Stimulated activated CD8-positive, alpha-beta memory T cell treated with anti-CD3 and anti-CD28 coated beads, Interleukin-7, amount 100 ng/mL, for 24 hours (primary cell): ENCODE measurements around the gene KRTAP22-1.

Experiments
- DNase-seq: peaks from one replicate; pipeline ENCODE4 v3.0.0-alpha.2; 2020; ENCODE audit warnings: low read depth

KRTAP22-1 gene

DNA sequence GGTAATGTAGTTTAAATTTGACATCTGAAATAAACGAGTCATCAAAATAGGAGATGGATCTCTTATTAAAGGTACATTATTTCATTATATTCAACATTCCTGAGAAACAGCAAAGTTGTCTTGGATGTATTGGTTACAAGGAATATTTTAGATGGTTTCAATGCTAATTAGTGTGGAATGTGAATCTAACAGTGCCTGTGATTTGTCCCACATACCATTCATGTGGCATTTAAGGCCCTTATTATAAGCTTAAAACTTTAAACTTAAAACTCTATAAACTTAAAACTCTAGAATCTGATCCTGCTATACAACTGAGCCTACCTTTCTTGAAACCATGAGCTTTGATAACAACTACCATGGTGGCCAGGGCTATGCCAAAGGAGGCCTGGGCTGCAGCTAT lies at the start of gene KRTAP22-1:
Gene KRTAP22-1 (plus strand): TSS at position 301 of the 400 bp plus-strand sequence.
- DNase-seq = no peak

DNA sequence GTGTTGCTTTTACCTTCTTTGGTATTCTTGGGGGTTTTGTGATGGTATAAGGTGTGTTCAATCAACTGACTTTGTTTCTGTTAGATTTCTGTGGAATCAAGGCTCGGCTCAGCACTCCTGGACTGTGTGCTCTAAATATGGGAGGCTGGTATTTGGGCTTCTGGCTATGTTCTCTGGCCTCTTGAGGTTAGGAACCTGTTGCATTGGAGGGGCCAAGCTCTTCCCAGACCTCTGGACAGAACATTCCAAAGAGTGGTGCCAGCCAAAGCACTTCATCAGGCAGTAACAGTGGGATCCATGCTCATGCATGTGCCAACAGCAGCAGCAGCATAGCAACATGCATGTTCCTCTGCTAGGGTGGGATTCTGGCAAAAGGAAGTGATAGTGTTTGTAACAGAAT lies 48.1 kb upstream of the KRTAP22-1 start:
- DNase-seq = no peak

DNA sequence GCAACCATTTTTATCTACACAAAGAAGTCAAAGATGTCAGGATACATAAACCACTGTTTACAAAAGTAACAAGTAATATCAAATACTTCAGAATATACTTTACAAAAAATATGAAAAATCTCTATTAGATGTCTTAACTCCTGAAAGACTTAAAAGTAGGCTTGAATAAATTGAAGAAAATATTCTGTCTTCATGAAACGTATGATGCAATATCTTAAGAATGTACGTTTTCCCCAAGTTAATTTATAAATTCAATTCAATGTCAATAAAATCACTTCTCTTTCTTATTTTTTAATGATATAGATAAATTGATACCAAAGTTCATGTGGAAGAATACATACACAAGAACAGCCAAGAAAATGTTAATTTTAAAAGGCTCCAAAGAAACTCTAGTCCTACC lies 45.8 kb upstream of the KRTAP22-1 start:
- no peak for DNase-seq

DNA sequence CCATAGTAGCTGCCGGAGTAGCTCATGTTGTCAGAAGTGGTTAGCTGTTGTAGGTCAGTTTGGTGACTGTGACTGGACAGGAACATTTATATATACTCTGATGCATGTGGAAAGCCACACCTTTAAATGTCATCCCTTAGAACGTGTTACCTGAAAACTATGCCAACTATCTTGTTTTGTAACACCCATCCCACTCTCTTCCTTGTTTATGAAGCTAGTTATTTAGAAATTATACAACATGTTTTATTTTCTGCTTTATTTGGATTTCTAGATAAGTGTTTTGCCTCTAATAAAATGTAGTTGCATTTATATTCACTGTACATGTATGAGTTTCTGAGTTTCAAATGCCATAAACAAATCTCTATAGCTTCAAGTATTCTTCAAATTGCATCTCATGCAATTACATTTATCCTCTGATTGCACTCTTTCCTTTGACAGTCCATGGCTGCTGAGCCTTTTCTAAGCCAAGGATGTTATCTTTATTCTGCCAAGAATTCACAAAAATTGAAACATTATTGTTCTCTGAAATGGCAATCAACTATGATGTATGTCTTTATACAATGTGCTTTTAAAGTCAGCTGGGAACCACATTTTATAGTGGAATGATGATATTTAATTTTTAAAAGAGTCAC lies 39.5 kb upstream of the KRTAP22-1 start, which contains the start of gene KRTAP19-7:
Gene KRTAP19-7 (minus strand): TSS at position 51 of the 632 bp plus-strand sequence. CDS start 25 bp downstream, at position 26.
- no peak for DNase-seq

DNA sequence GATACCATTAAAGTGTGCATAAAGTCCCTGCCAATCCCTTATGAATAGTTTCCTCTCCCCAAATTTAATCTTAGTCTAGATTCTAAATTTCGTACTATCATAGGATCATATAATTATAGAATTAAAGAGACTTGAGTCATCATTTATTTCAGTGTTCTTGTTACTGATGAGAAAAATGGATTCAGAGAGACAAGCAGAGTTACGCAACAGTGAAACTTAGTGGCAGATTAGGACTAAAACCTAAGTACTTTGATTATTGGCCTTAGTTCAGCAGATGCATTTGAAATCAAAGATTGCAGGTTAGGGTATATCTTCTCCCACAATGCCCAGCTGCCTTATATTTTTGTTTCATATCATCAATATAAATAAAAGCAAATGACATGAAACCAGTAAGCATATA lies 38.9 kb upstream of the KRTAP22-1 start:
- DNase-seq = no peak

DNA sequence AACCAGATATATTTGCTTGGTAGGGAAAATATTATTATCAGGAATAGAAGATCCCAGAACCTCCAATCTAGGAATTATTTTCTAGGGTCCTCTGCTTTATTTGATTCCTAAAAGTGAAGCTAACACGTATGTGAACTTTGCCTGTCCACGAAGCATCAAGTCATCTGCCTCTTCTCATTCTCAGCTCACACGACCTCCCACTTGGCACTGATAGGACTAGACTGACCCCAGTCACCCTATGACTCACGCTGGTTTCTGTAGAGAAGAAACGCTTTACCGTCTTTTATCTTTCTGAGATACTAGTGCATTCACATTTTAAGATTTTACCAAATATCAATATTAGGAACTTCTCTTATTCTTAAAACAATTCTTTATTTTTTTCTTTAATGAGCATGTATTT lies 37.8 kb upstream of the KRTAP22-1 start:
- no peak for DNase-seq

DNA sequence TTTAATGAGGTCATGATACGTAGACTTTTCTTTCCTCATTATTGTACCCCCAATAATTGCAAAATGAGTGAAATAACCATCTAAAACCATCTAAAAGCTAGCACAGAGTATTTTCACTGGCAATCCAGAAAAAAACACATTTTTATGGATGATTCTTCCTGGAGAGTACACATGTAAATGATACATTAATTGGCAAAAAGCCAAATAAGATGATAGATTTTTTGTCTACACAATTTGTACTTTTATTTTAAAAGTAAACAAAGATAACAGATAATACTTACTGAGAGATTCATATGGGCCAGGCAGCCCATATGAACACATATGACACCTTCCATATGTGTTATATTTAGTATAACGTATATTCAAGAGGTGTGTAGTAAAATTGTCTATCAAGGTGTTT lies 37.3 kb upstream of the KRTAP22-1 start:
- DNase-seq = no peak

DNA sequence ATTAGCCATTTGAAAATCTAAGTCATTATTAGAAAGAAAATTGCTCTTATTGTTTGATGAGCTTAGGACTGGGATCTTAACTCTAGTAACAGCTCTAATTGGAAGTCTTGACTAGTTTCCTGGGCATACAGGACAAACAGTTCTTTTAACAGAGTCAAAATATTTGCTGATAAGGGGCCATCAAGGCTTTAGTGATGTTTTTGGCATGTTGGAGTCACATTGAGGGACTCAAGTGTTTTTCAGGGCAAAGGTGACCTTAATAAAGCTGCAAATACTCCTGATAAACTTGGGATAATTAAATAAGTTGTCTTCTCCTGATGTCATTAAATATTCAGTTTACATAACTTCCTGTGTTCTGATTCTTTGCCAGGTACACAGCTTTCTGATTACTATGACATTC lies 33.3 kb upstream of the KRTAP22-1 start:
- no peak for DNase-seq

DNA sequence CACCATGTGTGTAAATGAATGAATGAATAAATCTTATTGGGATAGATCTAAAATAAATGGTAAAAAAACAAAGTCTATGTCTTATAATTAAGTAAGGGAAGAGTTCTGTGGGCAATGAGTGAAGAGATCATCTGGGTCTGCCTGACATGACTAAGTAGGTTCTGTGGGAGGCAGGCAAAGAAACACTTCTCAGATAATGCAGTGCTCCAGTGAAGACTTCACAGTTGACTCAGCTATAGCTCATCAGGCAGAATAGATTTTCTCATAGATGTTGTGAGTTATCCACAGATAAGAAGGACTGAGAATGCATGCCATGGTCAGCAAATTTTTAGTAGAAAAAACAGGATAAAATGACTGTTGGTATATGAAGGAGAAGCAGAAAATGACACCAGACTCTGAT lies 23.1 kb upstream of the KRTAP22-1 start:
- no peak for DNase-seq

DNA sequence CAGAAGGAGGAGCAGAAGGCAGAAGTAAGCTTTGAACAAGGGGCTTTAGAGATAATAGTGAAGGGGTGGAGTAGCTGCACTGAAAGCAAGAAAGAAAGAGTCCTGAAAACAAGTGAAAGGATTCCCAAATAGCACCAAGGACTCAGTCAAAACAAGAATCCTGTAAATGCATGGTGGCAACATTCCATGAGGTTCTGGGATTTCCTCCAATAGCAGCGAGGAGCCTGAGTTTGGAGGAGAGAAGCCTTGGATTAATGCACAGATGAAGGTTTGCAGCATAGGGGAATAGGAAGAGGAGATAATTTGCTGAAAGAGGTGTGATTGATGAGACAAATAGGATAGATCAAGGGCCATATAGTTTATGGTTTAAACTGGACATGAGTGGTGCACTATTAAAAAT lies 21.5 kb upstream of the KRTAP22-1 start:
- DNase-seq = no peak

DNA sequence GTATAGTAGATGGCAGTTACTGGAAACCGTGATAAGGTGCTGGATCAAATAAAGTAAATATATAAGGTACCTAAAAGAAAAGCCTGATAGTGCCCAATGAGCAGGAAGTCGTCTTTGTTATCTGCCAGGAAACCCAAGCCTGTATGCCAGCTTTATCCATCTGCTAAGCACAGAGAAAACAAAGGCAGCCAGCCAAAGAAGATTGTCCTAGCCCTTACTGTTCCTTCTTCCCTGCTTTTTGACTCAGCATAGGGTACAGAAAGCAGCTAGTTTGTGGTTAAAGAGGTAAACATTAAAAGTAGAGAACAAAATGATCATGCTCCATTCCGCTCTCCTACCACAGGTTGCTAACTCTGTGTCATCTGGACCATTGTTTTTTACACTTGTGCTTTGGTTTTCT lies 20.8 kb upstream of the KRTAP22-1 start:
- no peak for DNase-seq

DNA sequence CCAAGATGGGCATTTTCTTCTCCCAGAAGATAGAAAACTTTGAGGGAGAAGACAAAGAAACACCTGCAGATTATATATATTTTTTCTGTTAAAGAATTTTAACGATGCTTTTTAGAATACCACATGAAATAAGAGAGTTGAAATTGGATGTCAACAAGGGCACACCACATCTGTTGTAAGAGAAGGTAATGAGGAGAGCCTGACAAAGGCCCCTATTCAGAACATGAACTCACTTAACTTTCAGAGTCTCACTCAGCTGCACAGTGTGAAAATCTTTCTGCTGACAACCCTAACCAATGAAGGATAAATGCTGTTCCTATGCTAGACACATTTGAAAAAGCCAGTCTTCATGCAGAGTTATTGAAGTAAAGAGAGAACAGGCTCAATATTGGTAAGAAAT lies 18.0 kb upstream of the KRTAP22-1 start:
- no peak for DNase-seq

DNA sequence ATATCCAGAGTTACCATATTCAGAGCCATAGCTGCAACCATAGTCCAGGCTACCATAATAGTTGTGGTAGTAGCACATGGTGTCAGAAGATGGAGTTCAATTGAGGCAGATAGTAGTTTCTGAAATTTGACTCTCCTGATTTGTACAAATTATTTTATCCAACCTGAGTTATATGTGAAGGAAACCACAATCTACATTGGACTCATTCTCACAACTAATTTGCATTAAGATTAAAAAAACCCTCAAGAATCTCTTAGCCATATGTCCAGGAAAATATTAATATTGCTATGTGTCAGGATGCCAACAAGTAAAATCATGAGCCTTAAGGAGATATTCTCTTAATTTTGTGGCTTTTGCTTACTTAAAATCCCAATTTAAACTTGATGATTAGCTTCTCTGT lies 10.6 kb upstream of the KRTAP22-1 start, which contains the start of gene KRTAP22-2:
Gene KRTAP22-2 (minus strand): TSS at position 101 of the 400 bp plus-strand sequence.
- DNase-seq = no peak

DNA sequence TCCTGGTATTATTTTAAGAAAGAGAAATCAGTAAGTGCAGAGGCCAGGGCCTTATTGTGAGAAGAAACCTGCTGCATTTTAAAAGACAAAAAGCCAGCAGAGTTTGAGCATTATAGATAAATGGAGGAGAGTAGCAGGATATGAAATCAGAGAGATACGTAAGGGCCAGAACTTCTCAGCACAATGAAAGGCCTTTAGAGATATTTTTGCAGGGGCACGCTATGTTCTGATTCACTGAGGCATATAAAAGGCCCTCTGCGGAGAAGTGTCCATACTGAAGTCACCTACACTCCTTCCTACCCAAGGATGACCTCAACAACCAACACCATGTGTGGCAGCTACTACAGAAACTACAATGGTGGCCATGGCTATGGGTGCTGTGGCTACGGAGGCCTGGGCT lies 8.7 kb upstream of the KRTAP22-1 start, which contains the start of gene KRTAP6-3:
Gene KRTAP6-3 (plus strand): TSS at position 301 of the 400 bp plus-strand sequence. CDS start 6 bp downstream, at position 307.
- DNase-seq = no peak

DNA sequence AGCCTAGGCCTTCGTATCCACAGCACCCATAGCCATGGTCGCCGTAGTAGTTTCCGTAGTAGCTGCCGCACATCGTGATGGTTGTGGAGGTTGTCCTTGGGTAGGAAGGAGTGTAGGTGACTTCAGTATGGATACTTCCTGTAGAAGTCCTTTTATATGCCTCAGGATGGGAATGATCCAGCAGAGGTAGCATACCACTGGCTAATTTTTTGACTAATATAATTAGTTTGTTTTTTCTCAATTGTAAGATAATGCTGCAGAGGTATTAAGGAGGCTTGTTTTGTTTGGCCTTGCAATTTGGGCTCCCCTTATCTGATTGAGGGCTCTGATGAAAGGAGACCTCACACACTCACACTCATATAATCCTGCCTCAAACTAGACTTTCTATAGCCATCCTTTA lies 2.1 kb upstream of the KRTAP22-1 start, which contains the start of gene KRTAP6-2:
Gene KRTAP6-2 (minus strand): TSS at position 101 of the 400 bp plus-strand sequence. CDS start 28 bp downstream, at position 73.
- DNase-seq = no peak

DNA sequence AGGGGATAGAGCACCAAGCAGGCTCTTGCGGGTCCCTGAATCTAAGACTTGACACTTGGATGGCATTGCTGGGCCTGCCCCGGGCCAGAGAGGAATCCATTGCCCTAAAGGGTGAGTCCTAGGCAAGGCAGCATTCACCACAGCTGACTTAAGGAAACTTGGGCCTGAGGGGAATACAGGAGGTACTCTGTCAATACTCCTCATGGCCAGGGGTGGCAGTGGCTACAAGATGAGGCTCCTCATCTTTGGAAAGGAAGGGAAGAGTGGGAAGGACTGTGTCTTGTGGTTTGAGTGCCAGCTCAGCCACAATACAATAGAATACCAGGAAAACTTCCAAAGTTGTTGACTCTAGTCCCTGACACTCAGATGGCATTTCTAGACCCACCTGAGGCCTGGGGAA lies 5.1 kb downstream of the KRTAP22-1 start:
- DNase-seq = no peak

DNA sequence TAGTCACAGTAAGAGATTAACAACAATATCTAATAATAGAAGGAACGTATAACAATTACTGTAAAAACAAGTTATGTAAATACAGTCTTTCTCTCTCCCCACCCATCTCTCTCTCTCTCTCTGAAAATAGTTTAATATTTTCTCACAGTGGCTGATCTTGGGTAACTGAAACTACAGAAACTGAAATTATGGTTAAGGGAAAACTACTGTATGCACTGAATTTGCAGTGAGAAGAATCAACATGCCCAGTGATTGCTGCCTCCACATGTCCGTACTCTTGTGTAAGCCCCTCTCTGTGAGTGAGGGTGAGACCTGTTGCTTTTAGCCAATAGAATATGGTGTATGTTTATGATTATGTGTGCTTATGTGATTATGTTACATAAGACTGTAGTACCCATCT lies 11.2 kb downstream of the KRTAP22-1 start:
- DNase-seq = no peak

DNA sequence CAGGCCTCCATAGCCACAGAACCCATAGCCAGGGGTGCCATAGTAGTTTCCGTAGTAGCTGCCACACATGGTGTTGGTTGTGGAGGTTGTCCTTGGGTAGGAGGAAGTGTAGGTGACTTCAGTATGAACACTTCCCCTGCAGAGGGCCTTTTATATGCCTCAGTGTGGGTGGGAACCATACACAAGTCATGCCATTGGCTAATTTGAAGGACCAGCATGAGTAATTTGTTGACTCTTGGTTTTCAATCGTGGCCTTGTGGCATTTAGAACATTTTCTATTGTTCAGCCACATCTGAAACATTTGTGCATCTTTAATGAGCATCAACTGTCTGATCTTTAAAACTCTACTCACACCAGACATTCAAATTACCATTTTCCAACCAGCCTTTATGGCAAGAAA lies 12.9 kb downstream of the KRTAP22-1 start, which contains the start of gene KRTAP6-1:
Gene KRTAP6-1 (minus strand): TSS at position 95 of the 400 bp plus-strand sequence. CDS start 26 bp downstream, at position 69.
- DNase-seq = no peak

DNA sequence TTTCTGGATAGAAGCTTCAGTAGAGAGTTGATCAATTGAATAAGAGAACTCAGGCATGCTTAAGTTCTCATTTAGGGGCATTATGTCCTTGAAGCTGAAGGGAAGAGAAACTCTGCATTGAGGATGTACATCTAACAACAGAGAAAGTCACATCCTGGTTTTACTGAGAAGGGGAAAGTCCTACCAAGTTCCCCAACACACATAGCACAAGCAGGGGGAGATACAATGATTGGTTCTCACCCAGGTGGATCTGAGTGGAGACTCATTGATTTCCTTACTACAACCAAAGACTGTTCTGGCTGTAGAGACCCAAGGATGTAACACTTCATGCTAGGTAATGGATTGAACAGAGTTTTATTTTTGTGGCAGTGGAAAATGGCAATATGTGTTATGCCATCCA lies 14.3 kb downstream of the KRTAP22-1 start:
- DNase-seq = no peak

DNA sequence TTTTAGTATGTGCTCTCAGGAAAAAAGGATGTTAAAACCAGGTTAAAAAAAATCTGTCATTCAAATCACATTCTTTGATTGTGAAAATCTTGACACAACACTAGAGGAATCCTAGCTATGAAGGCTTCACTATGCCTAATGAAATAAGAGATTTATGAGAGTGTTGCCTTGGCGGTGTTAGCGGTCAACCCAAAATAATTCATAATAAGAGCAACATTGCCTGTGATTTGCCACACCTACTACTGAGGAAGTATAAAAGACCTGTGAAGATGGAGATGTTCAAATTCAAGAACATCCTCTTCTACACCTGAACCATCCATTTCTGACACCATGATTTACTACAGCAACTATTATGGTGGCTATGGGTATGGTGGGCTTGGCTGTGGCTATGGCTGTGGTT lies 15.2 kb downstream of the KRTAP22-1 start, which contains the start of gene KRTAP20-1:
Gene KRTAP20-1 (plus strand): TSS at position 301 of the 400 bp plus-strand sequence. CDS start 30 bp downstream, at position 331.
- no peak for DNase-seq

DNA sequence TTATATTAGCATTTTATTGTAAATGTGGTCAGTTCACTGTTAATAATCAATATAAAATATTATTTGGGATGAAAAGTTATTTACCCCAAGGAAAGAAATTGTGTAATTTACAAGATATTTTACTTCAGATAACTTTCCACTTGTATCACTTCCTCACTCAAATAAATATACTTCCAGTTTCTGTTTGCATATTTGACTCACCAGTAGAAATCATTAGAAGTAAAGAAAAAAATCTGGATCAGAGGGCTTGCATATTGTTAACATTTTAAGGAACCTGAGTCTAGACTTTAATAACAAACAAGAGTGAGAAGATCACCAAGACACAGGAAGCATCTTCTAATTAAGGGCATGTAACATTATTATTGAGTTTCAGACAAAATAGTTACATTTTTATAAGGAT lies 19.2 kb downstream of the KRTAP22-1 start:
- DNase-seq = no peak

DNA sequence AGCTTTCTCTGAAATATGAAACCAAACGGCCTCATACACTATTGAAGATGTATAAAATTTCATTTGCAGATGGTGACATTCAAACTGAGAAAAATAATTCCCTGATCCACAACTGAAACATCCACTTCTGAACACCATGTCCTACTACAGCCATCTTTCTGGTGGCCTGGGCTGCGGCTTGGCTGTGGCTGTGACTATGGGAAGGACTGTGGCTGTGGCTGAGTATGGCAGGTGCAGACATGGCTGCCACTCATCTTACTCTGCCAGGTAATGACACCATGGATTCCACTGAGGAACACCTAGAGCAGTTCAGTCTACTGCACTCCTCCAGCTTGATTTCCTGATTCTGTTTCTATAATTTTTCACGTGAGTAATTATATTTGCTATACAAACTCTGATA lies 19.6 kb downstream of the KRTAP22-1 start, which contains the start of gene KRTAP20-4:
Gene KRTAP20-4 (plus strand): TSS at position 106 of the 400 bp plus-strand sequence.
- DNase-seq = no peak

DNA sequence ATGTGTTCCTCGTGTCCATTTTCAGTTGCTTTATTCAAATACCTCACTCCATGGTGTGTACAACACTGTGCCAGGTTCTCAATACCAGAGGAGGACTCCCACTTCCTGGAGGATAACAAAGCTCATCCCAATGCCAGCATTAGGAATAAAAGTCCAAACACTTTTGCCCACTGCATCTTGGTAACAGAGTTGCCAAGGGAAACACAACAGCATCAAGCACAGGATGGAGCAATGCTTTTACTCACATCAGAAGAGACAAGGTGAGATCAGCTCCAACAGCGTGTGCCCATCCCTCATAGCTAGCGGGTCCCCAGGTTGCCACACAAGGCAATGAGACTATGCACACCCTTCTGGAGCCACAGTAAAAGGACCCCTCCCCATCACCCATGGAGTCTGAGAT lies 22.5 kb downstream of the KRTAP22-1 start:
- DNase-seq = no peak
